ENCODE measurements around the gene TOMM5.

DNA sequence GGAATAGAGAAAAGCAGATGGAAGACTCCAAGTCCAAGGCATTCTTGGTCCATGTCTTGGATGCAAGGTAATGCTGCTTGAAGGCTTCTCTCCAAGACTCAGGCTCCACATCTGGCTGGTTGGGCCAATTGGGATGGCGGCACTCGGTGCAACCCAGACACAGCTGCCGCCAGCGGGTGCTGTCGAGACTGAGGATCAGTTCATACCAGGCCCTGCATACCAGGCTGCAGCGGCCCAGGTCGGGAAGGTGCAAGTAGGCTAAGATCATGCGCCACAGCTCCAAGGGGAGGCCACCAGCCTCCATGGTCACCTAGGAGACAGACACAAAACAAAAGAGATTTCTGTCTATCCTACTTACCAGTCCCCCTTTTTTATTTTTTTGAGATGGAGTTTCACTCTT lies 50.9 kb downstream of the TOMM5 start:
- TF ChIP-seq, protein P1, sequence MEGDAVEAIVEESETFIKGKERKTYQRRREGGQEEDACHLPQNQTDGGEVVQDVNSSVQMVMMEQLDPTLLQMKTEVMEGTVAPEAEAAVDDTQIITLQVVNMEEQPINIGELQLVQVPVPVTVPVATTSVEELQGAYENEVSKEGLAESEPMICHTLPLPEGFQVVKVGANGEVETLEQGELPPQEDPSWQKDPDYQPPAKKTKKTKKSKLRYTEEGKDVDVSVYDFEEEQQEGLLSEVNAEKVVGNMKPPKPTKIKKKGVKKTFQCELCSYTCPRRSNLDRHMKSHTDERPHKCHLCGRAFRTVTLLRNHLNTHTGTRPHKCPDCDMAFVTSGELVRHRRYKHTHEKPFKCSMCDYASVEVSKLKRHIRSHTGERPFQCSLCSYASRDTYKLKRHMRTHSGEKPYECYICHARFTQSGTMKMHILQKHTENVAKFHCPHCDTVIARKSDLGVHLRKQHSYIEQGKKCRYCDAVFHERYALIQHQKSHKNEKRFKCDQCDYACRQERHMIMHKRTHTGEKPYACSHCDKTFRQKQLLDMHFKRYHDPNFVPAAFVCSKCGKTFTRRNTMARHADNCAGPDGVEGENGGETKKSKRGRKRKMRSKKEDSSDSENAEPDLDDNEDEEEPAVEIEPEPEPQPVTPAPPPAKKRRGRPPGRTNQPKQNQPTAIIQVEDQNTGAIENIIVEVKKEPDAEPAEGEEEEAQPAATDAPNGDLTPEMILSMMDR (IDR thresholded peaks at IDR 0.05) = no peak
- no peak for TF ChIP-seq EZH2phosphoT487 (IDR thresholded peaks at IDR 0.05)

All from neural progenitor cell (in vitro differentiated cells).